Loucy (cell line): ENCODE data around the gene SIPA1L2.
"Not testable (repeated sequence)": the region's sequence is repeated elsewhere in the genome, so short reads cannot be mapped to it uniquely, and the experiment has no call there.

Experiments
- H2AFZ ChIP-seq: fragments of 200-600 bp; sonication (generic); 2 replicates; pipeline ENCODE4 v1.6.0; 2016; ENCODE audit warnings: antibody characterized with exemption, mild to moderate bottlenecking, low read length, moderate library complexity
- H3F3A ChIP-seq: fragments of 200-600 bp; 2 replicates; pipeline ENCODE4 v1.6.0; 2016; ENCODE audit warnings: antibody characterized with exemption, low read depth, mild to moderate bottlenecking
- H3K27me3 ChIP-seq: fragments of 200-600 bp; sonication (generic); 2 replicates; pipeline ENCODE4 v1.6.1; 2014; ENCODE audit warnings: low read length, mild to moderate bottlenecking; ENCODE audit not compliant: insufficient read depth, poor library complexity, severe bottlenecking
- H3K36me3 ChIP-seq: fragments of 200-600 bp; sonication (generic); 2 replicates; pipeline ENCODE4 v1.6.1; 2016; ENCODE audit warnings: low read length; ENCODE audit not compliant: insufficient read depth
- H3K4me1 ChIP-seq: fragments of 200-600 bp; sonication (generic); 2 replicates; pipeline ENCODE4 v1.5.1; 2014; ENCODE audit warnings: low read length, mild to moderate bottlenecking; ENCODE audit not compliant: insufficient read depth, poor library complexity, severe bottlenecking
- H3K4me2 ChIP-seq: fragments of 200-600 bp; sonication (generic); 2 replicates; pipeline ENCODE4 v1.6.0; 2014; ENCODE audit warnings: antibody characterized with exemption, low read length, low read depth, mild to moderate bottlenecking; ENCODE audit not compliant: poor library complexity, severe bottlenecking
- H3K4me3 ChIP-seq: fragments of 200-600 bp; sonication (generic); 2 replicates; pipeline ENCODE4 v1.5.1; 2014; ENCODE audit warnings: low read length, mild to moderate bottlenecking, mixed read lengths; ENCODE audit not compliant: poor library complexity, severe bottlenecking
- H3K79me2 ChIP-seq: fragments of 200-600 bp; sonication (generic); 2 replicates; pipeline ENCODE4 v1.6.1; 2014; ENCODE audit warnings: low read length; ENCODE audit not compliant: insufficient read depth
- H3K9ac ChIP-seq: fragments of 200-600 bp; sonication (generic); 2 replicates; pipeline ENCODE4 v1.6.0; 2014; ENCODE audit warnings: mild to moderate bottlenecking, low read depth, low read length, moderate library complexity; ENCODE audit not compliant: poor library complexity, severe bottlenecking
- H3K9me2 ChIP-seq: fragments of 200-600 bp; sonication (generic); replicated peaks from 2 replicates; pipeline ENCODE4 v1.6.1; 2016; ENCODE audit warnings: low read depth, low read length, mixed read lengths
- H3K9me3 ChIP-seq: fragments of 200-600 bp; sonication (generic); 2 replicates; pipeline ENCODE4 v1.6.1; 2014; ENCODE audit warnings: mild to moderate bottlenecking, antibody characterized with exemption, low read length, low read depth; ENCODE audit not compliant: insufficient read depth
- H4K20me1 ChIP-seq: fragments of 200-600 bp; sonication (generic); 2 replicates; pipeline ENCODE4 v1.6.0; 2014; ENCODE audit warnings: antibody characterized with exemption, low read length, mild to moderate bottlenecking; ENCODE audit not compliant: insufficient read depth, poor library complexity, severe bottlenecking
- CTCF ChIP-seq: fragments of 200-600 bp; sonication (generic); conservative IDR thresholded peaks from 2 replicates; pipeline ENCODE4 v1.5.1; 2014; ENCODE audit warnings: mild to moderate bottlenecking, antibody characterized with exemption, low read length
- EZH2phosphoT487 ChIP-seq: fragments of 200-600 bp; IDR thresholded peaks from 2 replicates; pipeline ENCODE4 v1.6.1; 2018; ENCODE audit warnings: antibody characterized with exemption, mild to moderate bottlenecking, moderate library complexity, borderline replicate concordance

Gene SIPA1L2

GRCh38 chr1:232613752-232614381, 16.1 kb downstream of the SIPA1L2 start:
- Histone ChIP-seq H3K4me1 (peaks cover 15% of the 10 kb centered on the region), H3K27me3 (no peaks in the 10 kb centered on the region), H3K36me3 (no peaks in the 10 kb centered on the region), H3K9me3 (no peaks in the 10 kb centered on the region), H3K4me3 (no peak overlapping the region), H4K20me1 (no peaks in the 10 kb centered on the region), H3K9me2 (no peaks in the 10 kb centered on the region), H3K9ac (no peak overlapping the region), H3K4me2 (no peak overlapping the region), H3F3A (no peaks in the 10 kb centered on the region), H2AFZ (no peak overlapping the region), H3K79me2 (peaks cover 91% of the 10 kb centered on the region)
- no peak for TF ChIP-seq CTCF

DNA sequence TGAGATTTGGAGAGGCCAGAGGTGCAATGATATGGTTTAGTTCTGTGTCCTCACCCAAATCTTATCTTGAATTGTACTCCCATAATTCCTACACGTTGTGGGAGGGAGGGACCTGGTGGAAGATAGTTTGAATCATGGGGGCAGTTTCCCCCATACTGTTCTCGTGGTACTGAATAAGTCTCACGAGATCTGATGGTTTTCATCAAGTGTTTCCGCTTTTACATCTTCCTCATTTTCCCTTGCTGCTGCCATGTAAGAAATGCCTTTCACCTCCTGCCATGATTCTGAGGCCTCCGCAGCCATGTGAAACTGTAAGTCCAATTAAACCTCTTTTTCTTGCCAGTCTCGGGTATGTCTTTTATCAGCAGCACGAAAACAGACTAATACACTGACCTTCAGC, 17.1 kb downstream of the SIPA1L2 start:
- H3K4me1 ChIP-seq: peaks cover 24% of the 10 kb centered on the region
- not testable (repeated sequence) for H3K9me2 ChIP-seq, H3K9ac ChIP-seq, H3K27me3 ChIP-seq, H3K9me3 ChIP-seq, H2AFZ ChIP-seq, H3F3A ChIP-seq, H3K36me3 ChIP-seq, H4K20me1 ChIP-seq, H3K4me3 ChIP-seq, H3K4me2 ChIP-seq
- H3K79me2 ChIP-seq: peaks cover 82% of the 10 kb centered on the region

GRCh38 chr1:232611834-232612233, 18.1 kb downstream of the SIPA1L2 start:
- Histone ChIP-seq H3K9ac (no peak overlapping the region), H3K4me3 (no peak overlapping the region), H3K27me3 (no peaks in the 10 kb centered on the region), H4K20me1 (no peaks in the 10 kb centered on the region), H3K4me1 (peaks cover 24% of the 10 kb centered on the region), H3K79me2 (peaks cover 76% of the 10 kb centered on the region), H3K36me3 (no peaks in the 10 kb centered on the region), H3K9me3 (no peaks in the 10 kb centered on the region), H3F3A (no peaks in the 10 kb centered on the region), H3K9me2 (no peaks in the 10 kb centered on the region), H2AFZ (no peak overlapping the region), H3K4me2 (no peak overlapping the region)
- TF ChIP-seq EZH2phosphoT487 (no peak), CTCF (peak; percentile 56)

DNA sequence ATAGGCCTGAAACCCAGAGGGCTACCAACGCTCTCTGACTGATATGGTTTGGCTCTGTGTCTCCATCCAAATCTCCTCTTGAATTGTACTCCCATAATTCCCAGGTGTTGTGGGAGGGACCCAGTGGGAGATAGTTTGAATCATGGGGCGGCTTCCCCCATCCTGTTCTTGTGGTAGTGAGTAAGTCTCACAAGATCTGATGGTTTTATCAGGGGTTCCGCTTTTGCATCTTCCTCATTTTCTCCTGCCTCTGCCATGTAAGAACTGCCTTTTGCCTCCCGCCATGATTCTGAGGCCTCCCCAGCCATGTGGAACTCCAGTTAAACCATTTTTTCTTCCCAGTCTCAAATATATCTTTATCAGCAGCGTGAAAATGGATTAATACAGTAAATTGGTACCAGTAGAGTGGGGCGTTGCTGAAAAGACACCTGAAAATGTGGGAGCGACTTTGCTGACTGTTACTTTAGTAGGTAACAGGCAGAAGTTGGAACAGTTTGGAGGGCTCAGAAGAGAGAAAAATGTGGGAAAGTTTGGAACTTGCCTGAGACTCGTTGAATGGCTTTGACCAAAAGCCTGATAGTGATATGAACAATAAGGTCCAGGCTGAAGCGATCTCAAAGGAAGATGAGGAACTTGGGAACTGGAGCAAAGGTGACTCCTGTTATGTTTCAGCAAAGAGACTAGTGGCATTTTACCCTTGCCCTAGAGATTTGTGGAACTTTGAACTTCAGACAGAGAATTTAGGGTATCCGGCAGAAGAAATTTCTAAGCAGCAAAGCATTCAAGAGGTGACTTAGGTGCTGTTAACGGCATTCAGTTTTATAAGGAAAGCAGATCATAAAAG, 18.8 kb downstream of the SIPA1L2 start:
- Histone ChIP-seq H3K4me1 (peaks cover 24% of the 10 kb centered on the region), H3K79me2 (peaks cover 71% of the 10 kb centered on the region)
- not testable (repeated sequence) for H3K36me3 ChIP-seq, H2AFZ ChIP-seq, H3K9me3 ChIP-seq, H3K4me2 ChIP-seq, H3F3A ChIP-seq, H3K9me2 ChIP-seq, H3K9ac ChIP-seq, H3K27me3 ChIP-seq, H3K4me3 ChIP-seq, H4K20me1 ChIP-seq
